ENCODE data around the gene KLHL26.
"Not testable (repeated sequence)": the region's sequence is repeated elsewhere in the genome, so short reads cannot be mapped to it uniquely, and the experiment has no call there.

The KLHL26 gene

DNA sequence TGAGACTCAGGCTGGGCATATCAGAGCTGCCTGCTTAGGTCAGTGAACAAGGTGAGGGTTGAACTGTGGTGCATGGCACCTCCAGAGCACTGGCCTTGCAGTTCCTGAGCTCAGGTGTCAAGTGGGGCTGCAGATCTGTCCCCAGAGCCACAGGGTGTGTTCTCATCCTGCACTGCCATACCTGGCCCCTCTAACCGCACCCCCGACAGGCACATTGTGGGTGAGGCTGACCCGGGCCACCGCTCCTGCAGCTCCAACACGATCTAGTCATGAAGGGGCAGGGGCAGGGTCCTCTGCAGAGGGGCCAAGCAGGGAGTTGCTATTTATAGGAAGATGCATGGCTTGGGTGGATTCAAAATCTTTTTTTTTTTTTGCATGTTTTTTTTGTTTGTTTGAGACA is 30.0 kb downstream of the KLHL26 start:
- DNase-seq: no peak

DNA sequence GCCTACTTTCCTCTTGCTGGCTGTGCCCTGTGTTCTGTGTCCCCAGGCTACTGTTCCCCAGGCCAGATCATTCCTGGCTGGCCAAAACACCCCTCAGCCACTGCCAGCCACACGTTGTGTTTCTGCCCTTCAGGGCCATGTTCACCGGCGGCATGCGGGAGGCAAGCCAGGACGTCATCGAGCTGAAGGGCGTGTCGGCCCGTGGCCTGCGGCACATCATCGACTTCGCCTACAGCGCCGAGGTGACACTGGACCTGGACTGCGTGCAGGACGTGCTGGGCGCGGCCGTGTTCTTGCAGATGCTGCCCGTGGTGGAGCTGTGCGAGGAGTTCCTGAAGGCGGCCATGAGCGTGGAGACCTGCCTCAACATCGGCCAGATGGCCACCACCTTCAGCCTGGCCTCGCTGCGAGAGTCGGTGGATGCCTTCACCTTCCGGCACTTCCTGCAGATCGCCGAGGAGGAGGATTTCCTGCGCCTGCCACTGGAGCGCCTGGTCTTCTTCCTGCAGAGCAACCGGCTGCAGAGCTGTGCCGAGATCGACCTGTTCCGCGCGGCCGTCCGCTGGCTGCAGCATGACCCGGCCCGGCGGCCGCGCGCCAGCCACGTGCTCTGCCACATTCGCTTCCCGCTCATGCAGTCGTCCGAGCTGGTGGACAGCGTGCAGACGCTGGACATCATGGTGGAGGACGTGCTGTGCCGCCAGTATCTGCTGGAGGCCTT is 30.9 kb downstream of the KLHL26 start:
- DNase-seq: no peak

DNA sequence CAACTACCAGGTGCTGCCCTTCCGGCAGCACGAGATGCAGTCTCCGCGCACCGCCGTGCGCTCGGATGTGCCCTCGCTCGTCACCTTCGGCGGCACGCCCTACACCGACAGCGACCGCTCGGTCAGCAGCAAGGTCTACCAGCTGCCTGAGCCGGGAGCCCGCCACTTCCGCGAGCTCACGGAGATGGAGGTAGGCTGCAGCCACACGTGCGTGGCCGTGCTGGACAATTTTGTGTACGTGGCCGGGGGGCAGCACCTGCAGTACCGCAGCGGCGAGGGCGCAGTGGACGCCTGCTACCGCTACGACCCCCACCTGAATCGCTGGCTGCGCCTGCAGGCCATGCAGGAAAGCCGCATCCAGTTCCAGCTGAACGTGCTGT is 31.4 kb downstream of the KLHL26 start:
- DNase-seq: no peak

DNA sequence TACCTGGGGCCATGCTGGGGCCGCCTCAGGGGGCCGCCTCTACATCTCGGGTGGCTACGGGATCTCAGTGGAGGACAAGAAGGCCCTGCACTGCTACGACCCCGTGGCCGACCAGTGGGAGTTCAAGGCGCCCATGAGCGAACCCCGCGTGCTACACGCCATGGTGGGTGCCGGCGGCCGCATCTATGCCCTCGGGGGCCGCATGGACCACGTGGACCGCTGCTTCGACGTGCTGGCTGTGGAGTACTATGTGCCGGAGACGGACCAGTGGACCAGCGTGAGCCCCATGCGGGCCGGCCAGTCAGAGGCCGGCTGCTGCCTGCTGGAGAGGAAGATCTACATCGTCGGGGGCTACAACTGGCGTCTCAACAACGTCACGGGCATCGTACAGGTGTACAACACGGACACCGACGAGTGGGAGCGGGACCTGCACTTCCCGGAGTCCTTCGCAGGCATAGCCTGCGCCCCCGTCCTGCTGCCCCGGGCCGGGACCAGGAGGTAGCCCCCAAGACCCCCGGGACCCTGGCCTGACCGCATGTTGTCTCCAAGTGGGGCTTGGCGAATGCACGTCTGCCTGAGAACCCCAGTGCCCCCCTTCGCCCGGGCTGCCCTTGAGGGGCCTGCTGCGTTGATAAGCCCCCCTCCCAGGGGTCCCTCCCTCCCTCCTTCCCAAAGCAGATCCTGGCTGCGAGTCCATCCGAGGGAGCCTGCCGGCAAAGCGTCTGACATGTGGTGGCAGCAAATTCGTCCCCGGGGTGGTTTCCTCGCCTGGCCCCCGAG is 32.1 kb downstream of the KLHL26 start:
- no peak for DNase-seq

DNA sequence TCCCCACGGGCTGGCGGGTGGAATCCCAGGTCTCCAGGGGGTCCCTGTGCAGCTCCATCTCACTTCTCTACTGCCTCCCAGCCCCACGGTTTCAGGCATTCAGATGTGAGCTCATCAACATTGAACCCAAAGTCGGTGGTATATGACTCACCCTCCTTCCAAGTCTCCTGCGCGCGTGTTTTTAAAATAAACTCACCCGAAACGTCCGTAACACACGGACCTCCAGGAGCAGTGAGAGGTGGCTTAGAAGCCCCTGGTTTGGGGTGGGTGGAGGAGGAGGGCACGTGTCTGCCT is 32.6 kb downstream of the KLHL26 start:
- no peak for DNase-seq

DNA sequence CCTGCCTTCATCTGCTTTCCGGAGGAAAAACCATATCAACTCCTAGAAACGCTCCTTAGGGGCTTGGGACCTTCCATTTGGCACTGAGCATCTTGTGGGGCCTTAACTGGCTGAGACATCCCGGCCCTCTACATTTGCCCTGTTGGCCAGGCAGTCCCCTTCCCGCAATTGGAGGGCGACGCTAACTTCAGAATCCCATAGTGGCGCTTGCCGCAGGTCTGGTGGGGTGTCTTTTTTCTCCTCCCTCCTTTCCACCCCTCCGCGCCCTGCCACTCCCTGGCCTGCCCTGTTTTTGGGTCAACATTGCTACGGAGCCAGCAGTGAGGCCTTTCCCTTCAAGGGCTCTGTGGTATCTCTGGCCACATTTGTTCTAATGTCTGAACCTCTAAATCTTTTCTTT is 33.1 kb downstream of the KLHL26 start:
- no peak for DNase-seq

DNA sequence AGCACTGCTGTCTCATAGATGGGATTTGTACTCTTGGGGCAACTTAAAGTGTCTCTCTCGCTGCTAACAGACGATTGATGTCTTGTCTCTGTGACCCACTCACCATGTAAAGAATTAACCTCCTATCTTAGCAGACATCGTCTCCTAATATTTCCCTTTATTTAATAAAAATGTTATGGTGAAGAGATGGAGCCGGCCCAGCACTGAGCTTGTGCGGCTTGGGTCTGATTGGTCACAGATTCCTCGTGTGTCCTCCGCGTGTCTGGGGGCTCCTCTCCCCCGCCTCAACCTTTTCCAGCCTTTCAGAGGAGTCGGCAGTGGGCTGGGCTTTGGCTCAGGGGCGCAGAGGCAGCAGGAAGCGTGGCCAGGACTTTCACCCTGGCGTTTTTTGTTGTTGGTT is 33.5 kb downstream of the KLHL26 start:
- no peak for DNase-seq

DNA sequence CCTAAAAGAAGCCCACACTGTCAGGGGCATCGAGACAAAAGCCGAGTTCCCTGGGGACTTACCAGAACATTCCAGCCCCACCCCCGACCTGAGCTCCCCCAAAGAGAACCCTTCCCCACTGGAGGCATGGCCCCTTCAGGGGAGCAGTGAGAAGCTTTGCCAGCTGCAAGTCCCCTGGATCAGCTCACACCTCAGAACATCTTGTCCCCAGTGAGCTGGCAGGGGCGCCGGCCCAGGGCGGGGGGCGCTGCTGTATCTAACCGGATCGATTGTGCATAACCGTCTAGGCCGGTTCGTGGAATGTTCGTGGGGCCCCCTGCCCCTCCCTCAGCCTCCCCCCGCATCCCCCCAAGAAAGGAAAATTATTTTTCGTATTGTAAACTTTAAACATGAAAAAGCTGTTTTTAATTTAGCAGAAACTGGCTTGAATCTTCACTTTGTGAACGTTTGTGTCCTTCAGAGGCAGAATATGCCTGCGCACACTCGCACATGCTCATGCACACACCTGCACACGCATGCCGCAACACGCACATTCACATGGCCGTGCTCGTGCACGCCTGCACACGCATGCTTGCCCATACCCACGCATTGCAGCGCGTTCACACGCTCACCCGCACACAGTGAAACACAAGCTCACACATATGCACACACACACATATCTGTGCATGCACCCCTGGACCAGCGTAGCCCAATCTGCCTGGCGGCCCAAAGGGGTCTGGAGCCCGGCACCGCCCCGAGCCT is 34.6 kb downstream of the KLHL26 start:
- DNase-seq: no peak

DNA sequence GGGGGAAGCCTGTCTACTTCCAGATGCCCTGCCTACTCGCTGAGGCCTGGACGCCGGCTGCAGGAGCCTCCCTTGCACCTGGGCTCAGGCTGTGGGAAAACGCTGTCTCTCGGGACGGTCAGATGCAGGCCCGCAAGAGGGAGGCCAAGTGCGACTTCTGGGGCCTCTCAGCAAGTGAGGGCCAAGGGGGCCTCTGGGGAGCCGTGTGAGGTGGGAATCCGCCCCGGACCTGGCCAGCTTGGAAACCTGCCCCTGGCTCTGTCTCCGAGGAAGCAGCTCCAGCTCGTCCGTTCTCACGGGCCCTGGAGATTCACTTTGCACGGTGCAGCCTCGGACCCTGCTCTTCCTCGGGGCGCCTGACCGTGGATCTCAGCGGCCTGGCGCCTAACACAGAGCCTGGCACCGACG is 35.2 kb downstream of the KLHL26 start:
- no peak for DNase-seq

DNA sequence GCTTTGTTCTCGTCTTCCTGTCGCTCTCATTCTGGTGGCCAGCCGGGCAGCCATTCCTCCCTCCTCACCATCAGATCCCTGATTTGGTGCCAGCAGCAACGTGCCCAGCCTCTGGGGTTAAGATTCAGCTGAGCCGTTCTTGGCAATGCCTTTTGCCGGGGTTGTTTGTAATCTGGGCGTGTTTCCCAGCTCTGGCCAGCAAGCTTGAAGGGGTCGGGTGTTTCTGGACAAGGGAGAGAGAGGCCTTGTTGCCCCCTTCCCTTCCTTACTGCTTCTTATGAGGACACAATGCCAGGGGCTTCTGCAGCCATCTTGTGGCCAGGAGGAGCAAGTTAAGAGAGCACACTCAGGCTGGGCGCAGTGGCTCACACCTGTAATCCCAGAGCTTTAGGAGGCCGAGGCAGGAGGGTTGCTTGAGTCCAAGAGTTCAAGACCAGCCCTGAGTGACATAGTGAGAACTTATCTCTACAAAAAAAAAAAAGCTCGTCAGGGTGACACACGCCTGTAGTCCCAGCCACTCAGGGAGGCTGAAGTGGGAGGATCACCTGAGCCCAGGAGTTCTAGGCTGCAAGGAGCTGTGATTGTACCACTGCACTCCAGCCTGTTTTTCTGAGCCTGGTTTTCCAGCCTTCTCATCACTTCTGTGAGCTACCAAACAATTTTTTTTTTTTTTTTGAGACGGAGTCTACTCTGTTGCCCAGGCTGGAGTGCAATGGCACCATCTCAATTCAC is 35.9 kb downstream of the KLHL26 start:
- DNase-seq: no peak

DNA sequence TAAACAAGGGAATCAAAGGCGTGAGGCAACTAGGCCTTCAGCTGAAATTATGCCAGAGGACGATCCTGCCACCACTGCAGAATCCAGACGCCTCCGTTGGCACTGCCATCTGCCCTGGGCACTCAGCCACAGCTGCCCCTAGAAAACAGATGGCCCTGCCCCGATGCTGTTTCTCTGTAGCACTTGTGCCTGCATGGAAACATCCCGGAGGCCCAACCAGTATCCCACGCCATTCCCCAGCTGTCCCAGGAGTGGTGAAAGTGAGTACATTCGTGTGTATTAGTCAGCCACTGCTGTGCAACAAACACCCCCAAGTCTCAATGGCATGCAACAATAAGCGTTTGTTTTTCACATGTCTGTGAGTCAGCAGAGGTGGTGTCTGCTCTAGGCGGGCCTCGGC is 37.8 kb downstream of the KLHL26 start:
- DNase-seq: peak; percentile 98

DNA sequence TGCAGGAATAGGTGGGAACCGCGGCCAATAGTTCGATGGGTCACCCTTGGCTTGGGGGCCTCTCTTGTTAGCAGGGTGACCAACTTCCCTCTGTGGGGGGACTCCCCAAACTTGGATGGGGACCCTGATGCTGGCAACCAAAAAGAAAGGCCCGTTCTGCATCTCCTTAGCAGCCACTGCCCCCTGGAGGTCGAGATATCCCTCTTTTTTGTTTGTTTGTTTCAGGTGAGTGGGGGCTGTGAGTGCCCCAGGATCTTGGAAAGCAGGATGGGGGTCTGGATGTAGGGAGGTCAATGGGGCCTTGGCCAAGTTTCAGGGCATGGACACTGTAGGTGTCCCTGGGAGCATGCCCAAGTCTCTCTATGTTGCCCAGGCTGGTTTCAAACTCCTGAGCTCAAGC is 39.0 kb downstream of the KLHL26 start:
- DNase-seq: no peak

DNA sequence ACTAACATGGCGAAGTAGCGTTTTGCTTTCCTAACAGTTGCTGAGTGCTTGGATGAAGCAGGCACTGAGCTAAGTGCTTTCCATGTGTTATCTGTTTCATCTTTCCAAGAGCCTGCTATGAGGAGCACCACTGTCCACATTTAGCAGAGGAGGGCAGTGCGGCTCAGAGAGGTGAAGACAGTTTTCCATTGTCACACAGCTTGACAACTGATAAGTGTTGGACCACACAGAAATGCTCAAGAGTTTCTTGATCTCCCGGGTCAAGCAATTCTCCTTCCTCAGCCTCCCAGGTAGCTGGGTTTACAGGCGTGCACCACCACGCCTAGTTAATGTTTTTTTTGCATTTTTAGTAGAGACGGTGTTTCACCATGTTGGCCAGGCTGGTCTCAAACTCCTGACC is 39.9 kb downstream of the KLHL26 start:
- no peak for DNase-seq

DNA sequence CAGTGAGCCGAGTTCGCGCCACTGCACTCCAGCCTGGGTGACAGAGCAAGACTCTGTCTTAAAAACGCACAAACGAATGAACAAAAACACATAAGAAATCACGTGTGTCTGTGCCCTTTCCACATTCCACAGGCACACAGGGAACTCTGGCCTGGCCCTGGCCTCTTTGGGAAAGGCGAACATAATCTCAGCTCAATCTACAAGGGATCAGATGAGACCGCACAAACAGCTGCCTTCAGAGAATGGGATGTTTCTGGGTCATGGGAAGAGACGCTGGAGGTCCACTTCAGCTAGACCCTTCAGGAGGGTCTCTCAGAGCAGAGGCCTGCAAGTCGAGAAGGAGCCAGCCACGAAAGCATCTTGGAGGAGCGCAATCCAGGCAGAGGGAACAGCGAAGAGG is 40.3 kb downstream of the KLHL26 start:
- DNase-seq: no peak

DNA sequence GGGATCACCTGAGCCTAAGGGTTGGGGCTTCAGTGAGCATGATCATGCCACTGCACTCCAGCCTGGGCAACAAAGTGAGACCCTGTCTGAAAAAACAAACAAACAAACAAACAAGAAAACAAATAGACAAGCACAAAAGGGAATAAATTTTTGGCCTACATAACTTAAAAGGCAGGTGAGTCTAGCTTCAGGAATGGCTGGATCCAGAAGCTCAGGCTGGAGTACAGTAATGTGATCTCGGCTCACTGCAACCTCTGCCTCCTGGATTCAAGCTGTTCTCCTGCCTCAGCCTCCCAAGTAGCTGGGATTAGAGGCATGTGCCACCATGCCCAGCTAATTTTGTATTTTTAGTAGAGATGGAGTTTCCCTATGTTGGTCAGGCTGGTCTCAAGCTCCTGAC is 43.3 kb downstream of the KLHL26 start:
- DNase-seq: not testable (repeated sequence)

DNA sequence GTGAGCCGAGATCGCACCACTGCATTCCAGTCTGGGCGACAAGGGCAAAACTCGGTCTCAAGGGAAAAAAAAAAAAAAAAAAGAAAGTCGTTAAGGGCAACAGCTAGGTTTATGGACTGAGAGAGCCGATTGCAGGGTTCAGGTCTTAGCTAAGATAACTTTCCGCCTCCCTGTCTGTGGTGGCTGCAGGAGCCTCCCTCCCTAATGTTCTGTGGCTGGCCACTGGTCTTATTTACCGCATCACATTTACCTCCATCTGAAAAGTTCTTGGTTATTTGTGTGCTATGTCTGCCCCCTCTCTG is 45.9 kb downstream of the KLHL26 start:
- no peak for DNase-seq

DNA sequence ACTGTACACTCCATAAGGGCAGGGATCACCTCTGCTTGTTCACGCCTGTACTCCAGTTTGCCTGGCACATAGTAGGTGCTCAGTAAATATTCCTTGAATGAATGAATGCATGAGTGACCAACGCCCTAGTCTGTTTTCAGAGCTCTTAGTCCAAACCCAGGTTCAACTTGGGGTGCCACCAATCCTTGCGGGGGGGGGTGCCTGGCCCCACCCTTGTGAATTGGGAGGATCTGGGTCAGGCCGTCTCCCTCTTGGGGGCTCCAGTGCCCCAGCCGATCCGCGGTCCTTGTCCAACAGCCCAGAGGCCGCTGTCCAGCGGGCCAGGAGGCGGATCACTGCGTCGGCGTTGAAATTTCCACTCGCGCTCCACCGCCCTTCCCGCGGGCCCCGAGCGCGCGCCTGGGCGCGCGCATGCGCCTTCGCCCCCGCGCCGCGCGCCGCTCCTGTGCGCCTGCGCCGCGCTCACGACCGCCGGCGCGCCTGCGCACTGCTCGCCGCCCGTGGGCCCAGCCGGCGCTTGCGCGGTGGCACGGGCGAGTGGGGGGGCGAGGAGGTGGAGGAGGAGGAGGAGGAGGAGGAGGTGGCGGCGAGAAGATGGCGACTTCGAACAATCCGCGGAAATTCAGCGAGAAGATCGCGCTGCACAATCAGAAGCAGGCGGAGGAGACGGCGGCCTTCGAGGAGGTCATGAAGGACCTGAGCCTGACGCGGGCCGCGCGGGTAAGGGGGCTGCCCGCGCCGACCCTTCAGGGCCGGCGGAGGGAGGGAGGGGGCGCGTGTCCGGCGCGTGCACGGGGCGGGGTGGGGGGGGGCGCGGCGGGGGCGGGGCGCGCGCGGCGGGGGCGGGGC is 46.5 kb downstream of the KLHL26 start, which contains the start of gene CRTC1:
Gene CRTC1 (plus strand): TSS at position 572 of the 849 bp plus-strand sequence. CDS start 23 bp downstream, at position 595.
- peak; percentile 57 for DNase-seq

DNA sequence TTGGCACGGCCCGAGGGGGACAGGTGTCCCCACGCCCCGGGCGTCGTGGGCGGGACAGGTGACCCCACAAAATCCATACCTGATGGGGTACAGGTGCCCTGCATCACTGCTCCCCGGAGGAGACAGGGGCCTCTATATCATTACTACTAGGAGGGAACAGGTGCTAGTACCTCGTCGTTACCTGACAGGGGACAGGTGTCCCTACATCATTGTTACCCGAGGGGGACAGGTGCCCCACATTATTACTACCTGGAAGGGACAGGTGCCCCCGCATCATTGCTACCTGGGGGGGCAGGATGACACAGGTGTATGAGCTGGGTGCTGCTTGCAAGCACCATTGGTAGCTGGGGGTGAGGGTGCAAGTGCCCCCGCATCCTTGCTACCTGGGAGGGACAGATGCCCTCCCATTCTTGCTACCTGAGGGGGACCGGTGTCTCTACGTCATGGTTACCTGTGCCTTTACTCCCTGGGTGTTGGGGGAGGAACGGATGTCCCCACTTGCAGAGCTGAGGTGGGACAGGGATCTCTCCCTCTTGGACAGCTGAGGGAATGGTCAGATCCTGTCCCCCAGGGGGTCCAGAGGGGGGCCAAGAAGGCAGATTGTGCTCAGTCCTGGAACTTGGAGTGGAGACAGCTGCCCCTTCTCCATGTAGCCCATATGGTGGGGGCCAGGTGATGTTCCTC is 47.3 kb downstream of the KLHL26 start:
- no peak for DNase-seq

DNA sequence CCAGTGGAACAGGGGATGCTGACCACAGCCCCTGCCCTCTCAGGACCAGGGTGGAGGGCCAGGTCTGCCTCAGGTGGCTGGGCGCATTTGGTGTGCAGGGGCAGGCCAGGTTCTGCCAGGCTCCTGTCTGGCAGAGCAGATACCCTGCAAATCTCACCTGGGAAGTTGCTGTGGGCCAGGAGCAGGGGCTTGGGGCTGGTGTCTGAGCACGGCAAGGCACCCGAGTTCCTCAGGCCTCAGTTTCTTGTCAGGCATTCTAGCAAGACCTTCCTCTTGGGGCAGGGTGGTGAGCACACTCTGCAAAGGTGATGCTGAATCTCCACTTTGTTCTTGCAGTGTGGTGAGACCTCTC is 47.8 kb downstream of the KLHL26 start:
- no peak for DNase-seq

DNA sequence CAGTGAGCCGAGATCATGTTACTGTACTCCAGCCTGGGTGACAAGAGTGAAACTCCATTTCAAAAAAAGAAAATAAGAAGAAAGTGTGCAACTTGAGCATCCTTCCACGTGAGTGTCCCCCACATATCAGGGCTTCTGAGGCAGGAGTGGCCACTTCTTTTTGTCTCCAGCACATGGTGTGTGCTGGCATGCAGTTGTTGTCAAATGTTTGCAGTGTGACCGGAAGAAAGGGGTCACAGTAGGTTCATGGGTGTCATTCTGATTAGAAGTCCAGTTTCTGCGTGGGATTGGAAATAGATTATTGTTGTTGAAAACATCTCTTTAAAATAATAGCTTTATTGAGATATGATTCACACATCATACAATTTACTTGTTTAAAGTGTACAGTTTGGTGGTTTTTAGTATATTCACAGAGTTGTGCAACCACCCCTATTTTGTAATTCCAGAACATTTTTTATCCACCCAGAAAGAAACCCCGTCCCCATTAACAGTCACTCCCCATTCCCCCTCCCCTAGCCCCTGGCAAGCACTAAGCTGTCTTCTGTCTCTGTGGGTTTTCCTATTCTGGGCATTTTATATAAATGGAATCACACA is 48.9 kb downstream of the KLHL26 start:
- no peak for DNase-seq

DNA sequence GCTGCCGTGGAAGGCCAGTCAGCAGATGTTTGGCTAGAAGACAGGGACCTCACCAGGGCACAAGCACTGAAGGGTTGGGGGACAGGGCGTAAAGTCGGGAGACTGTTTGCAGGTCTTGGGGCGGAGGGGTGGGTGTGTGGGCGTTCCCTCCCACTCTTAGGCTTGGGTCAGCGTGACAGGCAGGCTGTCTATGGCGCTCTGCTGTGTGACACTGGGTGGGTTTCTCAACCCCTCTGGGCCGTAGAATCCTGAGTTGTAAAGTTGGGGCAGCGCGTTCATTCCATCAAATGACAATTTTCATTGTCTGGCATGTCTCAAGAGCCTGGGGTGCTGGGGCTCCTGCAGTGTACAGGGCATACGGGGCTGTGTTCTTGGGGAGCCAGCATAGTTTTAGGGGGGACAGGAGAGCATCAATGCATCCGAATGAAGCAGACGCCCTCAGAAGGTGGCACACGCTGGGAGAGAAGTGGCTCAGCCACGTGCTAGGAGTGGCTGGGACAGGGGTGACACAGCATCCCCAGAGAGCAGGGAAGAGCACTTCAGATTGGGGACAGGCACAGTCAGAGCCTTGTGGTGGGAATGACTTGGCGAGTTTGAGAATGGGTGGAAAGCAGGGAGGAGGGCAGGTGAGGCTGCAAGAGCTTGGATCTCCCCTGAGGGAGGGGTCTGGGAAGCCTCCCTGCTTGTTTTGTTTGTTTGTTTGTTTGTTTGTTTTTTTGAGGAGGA is 51.1 kb downstream of the KLHL26 start:
- DNase-seq: no peak

Measured in NCI-H1694 (cell line).